HepG2 (cell line): ENCODE measurements around the gene GNA12. TPM values are rescaled to one million over a fixed set of nuclear protein-coding genes. Genes with fewer than 3 reads are reported as not detected.

Experiments used
- ARID2 ChIP-seq: sonication (generic); formaldehyde crosslinking; IDR thresholded peaks from 2 replicates; pipeline ENCODE4 v1.8.1; 2022; ENCODE audit warnings: mild to moderate bottlenecking, missing genetic modification reagents, borderline replicate concordance
- CBX2 ChIP-seq, 2 experiments: fragments of 200-600 bp in 1 of 2; sonication (generic); formaldehyde crosslinking in 1 of 2; IDR thresholded peaks; 2 replicates each; pipeline versions ENCODE4 v1.7.0 to v1.8.1; 2018 to 2022; ENCODE audit warnings: low read depth in 2 of 2, low read length in 1 of 2, mild to moderate bottlenecking in 1 of 2, missing genetic modification reagents in 1 of 2
- GTF3A ChIP-seq: sonication (generic); formaldehyde crosslinking; conservative IDR thresholded peaks from 2 replicates; pipeline ENCODE4 v1.4.0; 2020; ENCODE audit warnings: mild to moderate bottlenecking, missing genetic modification reagents
- HNF4G ChIP-seq, 2 experiments: sonication (generic) in 1 of 2; formaldehyde crosslinking in 1 of 2; IDR thresholded peaks; 2 replicates each; pipeline versions ENCODE4 v1.4.0 to v1.6.1; 2011 to 2020; ENCODE audit warnings: borderline replicate concordance in 2 of 2, low read depth in 2 of 2, mild to moderate bottlenecking in 2 of 2, low read length in 1 of 2, missing genetic modification reagents in 1 of 2, moderate library complexity in 1 of 2
- HNRNPH1 ChIP-seq: fragments of 200-400 bp; formaldehyde crosslinking; optimal IDR thresholded peaks from 2 replicates; pipeline ENCODE3; 2017; ENCODE audit warnings: mild to moderate bottlenecking, low read depth, low read length
- IRF2 ChIP-seq: IDR thresholded peaks from 2 replicates; pipeline ENCODE4 v1.6.1; 2018; ENCODE audit warnings: missing genetic modification reagents, missing compliant biosample characterization
- KAT7 ChIP-seq: IDR thresholded peaks from 2 replicates; pipeline ENCODE4 v1.6.1; 2018; ENCODE audit warnings: borderline replicate concordance, missing compliant biosample characterization
- MEIS2 ChIP-seq: sonication (generic); formaldehyde crosslinking; IDR thresholded peaks from 2 replicates; pipeline ENCODE4 v1.9.0; 2021; ENCODE audit warnings: mild to moderate bottlenecking, missing genetic modification reagents
- NCOA2 ChIP-seq: sonication (generic); formaldehyde crosslinking; IDR thresholded peaks from 2 replicates; pipeline ENCODE4 v1.8.0; 2022; ENCODE audit warnings: inconsistent platforms
- POLR2A ChIP-seq, 2 experiments: IDR thresholded peaks; 2 replicates each; pipeline ENCODE4 v1.6.1; 2011; ENCODE audit warnings: low read depth in 2 of 2, low read length in 2 of 2, mild to moderate bottlenecking in 1 of 2, moderate library complexity in 1 of 2; ENCODE audit not compliant: insufficient read depth in 1 of 2
- SAFB2 ChIP-seq: sonication (generic); formaldehyde crosslinking; IDR thresholded peaks from 2 replicates; pipeline ENCODE4 v1.5.1; 2020; ENCODE audit warnings: missing genetic modification reagents, low read depth, mild to moderate bottlenecking, borderline replicate concordance
- SUZ12 ChIP-seq: fragments of 150-350 bp; IDR thresholded peaks from 2 replicates; pipeline ENCODE4 v1.6.1; 2014; ENCODE audit warnings: low read depth, low read length
- WIZ ChIP-seq: sonication (generic); formaldehyde crosslinking; IDR thresholded peaks from 2 replicates; pipeline ENCODE4 v1.5.1; 2020; ENCODE audit warnings: mild to moderate bottlenecking, missing genetic modification reagents
- ZFAT ChIP-seq: sonication (generic); formaldehyde crosslinking; conservative IDR thresholded peaks from 2 replicates; pipeline ENCODE4 v1.8.1; 2023; ENCODE audit warnings: missing genetic modification reagents, inconsistent platforms
- ZMYM3 ChIP-seq: sonication (generic); formaldehyde crosslinking; IDR thresholded peaks from 2 replicates; pipeline ENCODE4 v1.5.1; 2020; ENCODE audit warnings: mild to moderate bottlenecking, missing genetic modification reagents
- ZNF354B ChIP-seq: sonication (generic); formaldehyde crosslinking; IDR thresholded peaks from 2 replicates; pipeline ENCODE4 v1.8.0; 2022; ENCODE audit warnings: mild to moderate bottlenecking, missing genetic modification reagents
- ZNF589 ChIP-seq: sonication (generic); formaldehyde crosslinking; conservative IDR thresholded peaks from 2 replicates; pipeline ENCODE4 v1.8.0; 2022; ENCODE audit warnings: mild to moderate bottlenecking, moderate library complexity, missing genetic modification reagents
- ZNF672 ChIP-seq: sonication (generic); formaldehyde crosslinking; IDR thresholded peaks from 2 replicates; pipeline ENCODE4 v1.8.1; 2022; ENCODE audit warnings: missing genetic modification reagents
- ZNF775 ChIP-seq: sonication (generic); formaldehyde crosslinking; IDR thresholded peaks from 2 replicates; pipeline ENCODE4 v1.4.0; 2020; ENCODE audit warnings: missing genetic modification reagents, mild to moderate bottlenecking, moderate library complexity, borderline replicate concordance
- ZNF850 ChIP-seq: sonication (generic); formaldehyde crosslinking; conservative IDR thresholded peaks from 2 replicates; pipeline ENCODE4 v1.9.0; 2021; ENCODE audit warnings: mild to moderate bottlenecking, missing genetic modification reagents
- ZNF879 ChIP-seq: sonication (generic); formaldehyde crosslinking; IDR thresholded peaks from 2 replicates; pipeline ENCODE4 v1.8.1; 2023; ENCODE audit warnings: missing genetic modification reagents
- polyA plus RNA-seq, 8 experiments: library from polyadenylated mRNA; depleted of rRNA in 3 of 8; stranded (reverse) in 7 of 8; unstranded in 1 of 8; fragments of >200 nt; fragmentation: Illumina TruSeq in 4 of 8; extraction: Trizol in 4 of 8; gene quantifications; 2 replicates each; pipeline versions ENCODE4 v1.2.1 to v1.2.3, GENCODE V29; 2011 to 2016; ENCODE audit warnings: low read depth in 4 of 8, missing spikeins in 1 of 8, mixed read lengths in 1 of 8; ENCODE audit not compliant: insufficient read depth in 1 of 8
- total RNA-seq, 5 experiments: library from RNA; depleted of rRNA; stranded (reverse); fragments of >200 nt; fragmentation: Illumina TruSeq; extraction: Trizol; gene quantifications; 2 replicates each; pipeline ENCODE4 v1.2.3, GENCODE V29; 2016; ENCODE audit warnings: low read depth in 1 of 5
- TF ChIP-seq, protein P1 (sequence below): fragments of 450-650 bp; IDR thresholded peaks from 2 replicates; pipeline ENCODE4 v1.6.1; 2017
- TF ChIP-seq, protein P2 (sequence below): IDR thresholded peaks from 2 replicates; pipeline ENCODE4 v1.6.1; 2012; ENCODE audit warnings: inconsistent platforms
- TF ChIP-seq, protein P3 (sequence below): sonication (generic); formaldehyde crosslinking; IDR thresholded peaks from 2 replicates; pipeline ENCODE4 v1.4.0; 2020; ENCODE audit warnings: missing genetic modification reagents, borderline replicate concordance

The GNA12 gene
- total and polyA plus RNA-seq, 2 of the 13 experiments (the other 11 are each of a cell fraction or from before 2014, with no cell fraction given): 16.2 to 50.9 TPM

- TF ChIP-seq POLR2A (IDR thresholded peaks at IDR 0.05; ENCODE audit: insufficient read depth in 1 of 2, low read depth in 2 of 2, low read length in 2 of 2): no peak
- TF ChIP-seq ZNF879 (CRISPR knock-in tag): no peak
- no peak for TF ChIP-seq WIZ (CRISPR knock-in tag)
- TF ChIP-seq ZNF775 (CRISPR knock-in tag): no peak
- TF ChIP-seq, protein P1, sequence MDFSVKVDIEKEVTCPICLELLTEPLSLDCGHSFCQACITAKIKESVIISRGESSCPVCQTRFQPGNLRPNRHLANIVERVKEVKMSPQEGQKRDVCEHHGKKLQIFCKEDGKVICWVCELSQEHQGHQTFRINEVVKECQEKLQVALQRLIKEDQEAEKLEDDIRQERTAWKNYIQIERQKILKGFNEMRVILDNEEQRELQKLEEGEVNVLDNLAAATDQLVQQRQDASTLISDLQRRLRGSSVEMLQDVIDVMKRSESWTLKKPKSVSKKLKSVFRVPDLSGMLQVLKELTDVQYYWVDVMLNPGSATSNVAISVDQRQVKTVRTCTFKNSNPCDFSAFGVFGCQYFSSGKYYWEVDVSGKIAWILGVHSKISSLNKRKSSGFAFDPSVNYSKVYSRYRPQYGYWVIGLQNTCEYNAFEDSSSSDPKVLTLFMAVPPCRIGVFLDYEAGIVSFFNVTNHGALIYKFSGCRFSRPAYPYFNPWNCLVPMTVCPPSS: no peak
- no peak for TF ChIP-seq ZNF850 (CRISPR knock-in tag)
- TF ChIP-seq NCOA2 (CRISPR knock-in tag): peak; percentile 49; the same call in 1 of the 2 replicates
- no peak for TF ChIP-seq ZNF672
- TF ChIP-seq ZNF354B: no peak
- TF ChIP-seq HNF4G (IDR thresholded peaks at IDR 0.05; ENCODE audit: borderline replicate concordance, low read depth, low read length): peak; percentile 31; the same call in 1 of the 2 replicates
- no peak for TF ChIP-seq HNF4G (CRISPR knock-in tag; IDR thresholded peaks at IDR 0.05; ENCODE audit: borderline replicate concordance, low read depth)
- TF ChIP-seq CBX2 (IDR thresholded peaks at IDR 0.05; ENCODE audit: low read depth, low read length): no peak
- no peak for TF ChIP-seq CBX2 (CRISPR knock-in tag; IDR thresholded peaks at IDR 0.05; ENCODE audit: low read depth)
- no peak for TF ChIP-seq ZNF589 (CRISPR knock-in tag)
- TF ChIP-seq, protein P2, sequence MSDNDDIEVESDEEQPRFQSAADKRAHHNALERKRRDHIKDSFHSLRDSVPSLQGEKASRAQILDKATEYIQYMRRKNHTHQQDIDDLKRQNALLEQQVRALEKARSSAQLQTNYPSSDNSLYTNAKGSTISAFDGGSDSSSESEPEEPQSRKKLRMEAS: no peak
- peak; percentile 56; the same call in 1 of the 2 replicates for TF ChIP-seq IRF2 (CRISPR knock-in tag)
- TF ChIP-seq MEIS2 (CRISPR knock-in tag): no peak; the same call in 1 of the 2 replicates
- TF ChIP-seq ZMYM3 (CRISPR knock-in tag): peak; percentile 77; the same call in 1 of the 2 replicates
- no peak for TF ChIP-seq GTF3A (CRISPR knock-in tag)
- TF ChIP-seq SUZ12: no peak
- no peak for TF ChIP-seq KAT7 (CRISPR knock-in tag)
- TF ChIP-seq, protein P3, sequence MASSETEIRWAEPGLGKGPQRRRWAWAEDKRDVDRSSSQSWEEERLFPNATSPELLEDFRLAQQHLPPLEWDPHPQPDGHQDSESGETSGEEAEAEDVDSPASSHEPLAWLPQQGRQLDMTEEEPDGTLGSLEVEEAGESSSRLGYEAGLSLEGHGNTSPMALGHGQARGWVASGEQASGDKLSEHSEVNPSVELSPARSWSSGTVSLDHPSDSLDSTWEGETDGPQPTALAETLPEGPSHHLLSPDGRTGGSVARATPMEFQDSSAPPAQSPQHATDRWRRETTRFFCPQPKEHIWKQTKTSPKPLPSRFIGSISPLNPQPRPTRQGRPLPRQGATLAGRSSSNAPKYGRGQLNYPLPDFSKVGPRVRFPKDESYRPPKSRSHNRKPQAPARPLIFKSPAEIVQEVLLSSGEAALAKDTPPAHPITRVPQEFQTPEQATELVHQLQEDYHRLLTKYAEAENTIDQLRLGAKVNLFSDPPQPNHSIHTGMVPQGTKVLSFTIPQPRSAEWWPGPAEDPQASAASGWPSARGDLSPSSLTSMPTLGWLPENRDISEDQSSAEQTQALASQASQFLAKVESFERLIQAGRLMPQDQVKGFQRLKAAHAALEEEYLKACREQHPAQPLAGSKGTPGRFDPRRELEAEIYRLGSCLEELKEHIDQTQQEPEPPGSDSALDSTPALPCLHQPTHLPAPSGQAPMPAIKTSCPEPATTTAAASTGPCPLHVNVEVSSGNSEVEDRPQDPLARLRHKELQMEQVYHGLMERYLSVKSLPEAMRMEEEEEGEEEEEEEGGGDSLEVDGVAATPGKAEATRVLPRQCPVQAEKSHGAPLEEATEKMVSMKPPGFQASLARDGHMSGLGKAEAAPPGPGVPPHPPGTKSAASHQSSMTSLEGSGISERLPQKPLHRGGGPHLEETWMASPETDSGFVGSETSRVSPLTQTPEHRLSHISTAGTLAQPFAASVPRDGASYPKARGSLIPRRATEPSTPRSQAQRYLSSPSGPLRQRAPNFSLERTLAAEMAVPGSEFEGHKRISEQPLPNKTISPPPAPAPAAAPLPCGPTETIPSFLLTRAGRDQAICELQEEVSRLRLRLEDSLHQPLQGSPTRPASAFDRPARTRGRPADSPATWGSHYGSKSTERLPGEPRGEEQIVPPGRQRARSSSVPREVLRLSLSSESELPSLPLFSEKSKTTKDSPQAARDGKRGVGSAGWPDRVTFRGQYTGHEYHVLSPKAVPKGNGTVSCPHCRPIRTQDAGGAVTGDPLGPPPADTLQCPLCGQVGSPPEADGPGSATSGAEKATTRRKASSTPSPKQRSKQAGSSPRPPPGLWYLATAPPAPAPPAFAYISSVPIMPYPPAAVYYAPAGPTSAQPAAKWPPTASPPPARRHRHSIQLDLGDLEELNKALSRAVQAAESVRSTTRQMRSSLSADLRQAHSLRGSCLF (CRISPR knock-in tag): no peak
- TF ChIP-seq ZFAT: no peak
- no peak for TF ChIP-seq HNRNPH1
- no peak for TF ChIP-seq SAFB2 (CRISPR knock-in tag)
- peak; percentile 48; the same call in 1 of the 2 replicates for TF ChIP-seq ARID2 (CRISPR knock-in tag)
Observed at GRCh38 chr7:2820508-2820934, 23.6 kb downstream of the GNA12 start (continued).
